MCF 10A (cell line): ENCODE measurements around the gene SMIM3. TPM values are rescaled to one million over a fixed set of nuclear protein-coding genes. Genes with fewer than 3 reads are reported as not detected.

Experiments used
- BruUV-seq: library from RNA; stranded (reverse); fragments of 400-500 nt; replicated peaks from 2 replicates; lab custom pipeline; 2021; lab: Mats Ljungman, UMichigan
- CTCF ChIA-PET: fragments of 300-600 bp; sonication (Branson Sonifier 250); formaldehyde crosslinking; extraction: SDS; loops from one replicate; lab custom pipeline; 2021; ENCODE audit warnings: antibody characterized with exemption, inconsistent platforms; lab: Yijun Ruan, JAX
- POLR2A ChIA-PET: fragments of 300-600, 350-650 bp; sonication (Branson Sonifier 250); formaldehyde crosslinking; extraction: SDS; loops from one replicate; lab custom pipeline; 2020; ENCODE audit warnings: antibody characterized with exemption, inconsistent platforms; lab: Yijun Ruan, JAX
- DNase-seq: peaks from one replicate; pipeline ENCODE4 v3.0.0-alpha.2; 2018; ENCODE audit not compliant: unreplicated experiment
- H3K27ac Mint-ChIP-seq: one replicate; pipeline ENCODE4 v1.8.0; 2022; ENCODE audit warnings: mild to moderate bottlenecking, low read depth, mixed read lengths; ENCODE audit not compliant: unreplicated experiment
- H3K27me3 Mint-ChIP-seq: one replicate; pipeline ENCODE4 v1.8.0; 2022; ENCODE audit warnings: mixed read lengths; ENCODE audit not compliant: insufficient read depth, unreplicated experiment
- H3K36me3 Mint-ChIP-seq: one replicate; pipeline ENCODE4 v1.8.0; 2022; ENCODE audit warnings: mild to moderate bottlenecking, moderate library complexity, mixed read lengths; ENCODE audit not compliant: insufficient read depth, unreplicated experiment
- H3K4me1 Mint-ChIP-seq: one replicate; pipeline ENCODE4 v1.8.0; 2022; ENCODE audit warnings: mixed read lengths; ENCODE audit not compliant: insufficient read depth, unreplicated experiment
- H3K4me3 Mint-ChIP-seq: one replicate; pipeline ENCODE4 v1.8.0; 2022; ENCODE audit warnings: mild to moderate bottlenecking, moderate library complexity, mixed read lengths; ENCODE audit not compliant: unreplicated experiment
- H3K9me3 Mint-ChIP-seq: one replicate; pipeline ENCODE4 v1.8.0; 2022; ENCODE audit warnings: mixed read lengths; ENCODE audit not compliant: unreplicated experiment
- CTCF ChIP-seq: fragments of 200-600 bp; IDR thresholded peaks from one replicate; pipeline ENCODE4 v1.8.0; 2022; ENCODE audit warnings: antibody characterized with exemption, mild to moderate bottlenecking; ENCODE audit not compliant: unreplicated experiment
- intact Hi-C: fragments of 100-400 bp; cut with micrococcal nuclease; formaldehyde crosslinking; loops from 2 replicates; pipeline ENCODE4 v1.14.1; 2022
- total RNA-seq: library from RNA; stranded (reverse); gene quantifications from 2 replicates; pipeline ENCODE4 v1.2.3, GENCODE V29; 2022

Gene SMIM3
- total RNA-seq, 1 experiment from 2014 or later: 21.7 TPM

GRCh38 chr5:150762211-150762610, 16.3 kb upstream of the SMIM3 start:
- H3K36me3 Mint-ChIP-seq: peaks cover 3% of the 10 kb centered on the region
- H3K27me3 Mint-ChIP-seq: no peaks in the 10 kb centered on the region
- peak overlapping the region; percentile 30 for H3K4me3 Mint-ChIP-seq
- intact Hi-C loops: no loop called here
- ChIA-PET POLR2A (interaction anchor here (0.7 to 18.2 kb wide), 11 partner anchors 11 to 727 kb away, joined by 3 to 541 read pairs (median 7); partner anchors contain the start of genes RBM22, RPS14 and SMIM3), CTCF (interaction anchor here (0.7 to 18.3 kb wide), 7 partner anchors 16 to 352 kb away, joined by 3 to 348 read pairs (median 22); partner anchors contain the start of genes IRGM and SMIM3)
- H3K27ac Mint-ChIP-seq: peak overlapping the region; percentile 95
- BruUV-seq: no TSS peak
- DNase-seq: peak; percentile 76
- H3K4me1 Mint-ChIP-seq: peaks cover 33% of the 10 kb centered on the region
- TF ChIP-seq CTCF: no peak
- H3K9me3 Mint-ChIP-seq: peaks cover 8% of the 10 kb centered on the region

- Mint-ChIP-seq H3K27ac (peak overlapping the region; percentile 95), H3K4me3 (peak overlapping the region; percentile 30), H3K36me3 (no peaks in the 10 kb centered on the region), H3K9me3 (peaks cover 8% of the 10 kb centered on the region), H3K4me1 (peaks cover 30% of the 10 kb centered on the region), H3K27me3 (no peaks in the 10 kb centered on the region)
- BruUV-seq: no TSS peak
- CTCF ChIA-PET: interaction anchor here (0.6 to 18.3 kb wide), 27 partner anchors 9 to 402 kb away, joined by 3 to 348 read pairs (median 5); partner anchors contain the start of genes IRGM, RBM22 and SMIM3
- intact Hi-C loops: loop anchor here (1.0 kb wide), 3 partner anchors 15 to 84 kb away; partner anchors contain the start of gene SMIM3
- POLR2A ChIA-PET: interaction anchor here (0.7 to 18.2 kb wide), 25 partner anchors 9 to 491 kb away, joined by 3 to 541 read pairs (median 4); partner anchors contain the start of genes GM2A, RBM22, RPS14 and SMIM3
- DNase-seq: peak; percentile 100
- TF ChIP-seq CTCF: peak; percentile 18
These were observed 15.4 kb upstream of the SMIM3 start for GRCh38 chr5:150763023-150763769.

GRCh38 chr5:150764530-150764929, 14.0 kb upstream of the SMIM3 start:
- intact Hi-C loops: no loop called here
- Mint-ChIP-seq H3K4me3 (no peak overlapping the region), H3K27ac (peak overlapping the region; percentile 95), H3K27me3 (no peaks in the 10 kb centered on the region), H3K4me1 (peaks cover 25% of the 10 kb centered on the region), H3K36me3 (no peaks in the 10 kb centered on the region), H3K9me3 (peaks cover 8% of the 10 kb centered on the region)
- CTCF ChIA-PET: interaction anchor here (0.6 to 18.3 kb wide), 17 partner anchors 11 to 516 kb away, joined by 3 to 348 read pairs (median 5); partner anchors contain the start of genes IRGM, RBM22 and SMIM3
- no peak for TF ChIP-seq CTCF
- no peak for DNase-seq
- POLR2A ChIA-PET: interaction anchor here (0.6 to 18.2 kb wide), 7 partner anchors 10 to 64 kb away, joined by 3 to 541 read pairs (median 12); partner anchors contain the start of genes RBM22 and SMIM3
- no TSS peak for BruUV-seq
